ENCODE data around the gene C1QTNF12.

DNA sequence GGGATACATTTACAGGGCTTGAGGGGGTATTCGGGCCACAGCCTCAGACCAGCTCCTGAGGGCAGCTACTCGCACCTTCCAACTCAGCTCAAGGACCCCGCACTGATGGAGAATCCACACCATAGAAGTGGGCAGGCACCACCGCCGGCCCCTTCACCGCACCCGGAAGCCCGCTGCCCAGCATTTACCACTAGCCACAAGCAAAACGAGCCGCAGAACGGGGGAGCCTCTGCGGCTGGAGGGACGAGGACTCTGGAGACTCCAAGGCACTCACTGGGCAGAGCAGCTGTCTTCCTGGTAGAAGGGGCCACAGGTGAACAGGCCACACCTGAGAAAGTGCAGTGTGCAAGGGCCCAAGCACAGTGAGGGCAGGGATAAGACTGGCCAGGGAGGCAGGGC is 21.8 kb upstream of the C1QTNF12 start:
- TF ChIP-seq, protein P1, sequence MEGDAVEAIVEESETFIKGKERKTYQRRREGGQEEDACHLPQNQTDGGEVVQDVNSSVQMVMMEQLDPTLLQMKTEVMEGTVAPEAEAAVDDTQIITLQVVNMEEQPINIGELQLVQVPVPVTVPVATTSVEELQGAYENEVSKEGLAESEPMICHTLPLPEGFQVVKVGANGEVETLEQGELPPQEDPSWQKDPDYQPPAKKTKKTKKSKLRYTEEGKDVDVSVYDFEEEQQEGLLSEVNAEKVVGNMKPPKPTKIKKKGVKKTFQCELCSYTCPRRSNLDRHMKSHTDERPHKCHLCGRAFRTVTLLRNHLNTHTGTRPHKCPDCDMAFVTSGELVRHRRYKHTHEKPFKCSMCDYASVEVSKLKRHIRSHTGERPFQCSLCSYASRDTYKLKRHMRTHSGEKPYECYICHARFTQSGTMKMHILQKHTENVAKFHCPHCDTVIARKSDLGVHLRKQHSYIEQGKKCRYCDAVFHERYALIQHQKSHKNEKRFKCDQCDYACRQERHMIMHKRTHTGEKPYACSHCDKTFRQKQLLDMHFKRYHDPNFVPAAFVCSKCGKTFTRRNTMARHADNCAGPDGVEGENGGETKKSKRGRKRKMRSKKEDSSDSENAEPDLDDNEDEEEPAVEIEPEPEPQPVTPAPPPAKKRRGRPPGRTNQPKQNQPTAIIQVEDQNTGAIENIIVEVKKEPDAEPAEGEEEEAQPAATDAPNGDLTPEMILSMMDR (IDR thresholded peaks at IDR 0.05) = no peak
- no peak for TF ChIP-seq POLR2A (IDR thresholded peaks at IDR 0.05)

All from esophagus squamous epithelium (tissue), 4 donors.